Measurements from ENCODE around the gene POU6F2. TPM values are rescaled to one million over a fixed set of nuclear protein-coding genes. Genes with fewer than 3 reads are reported as not detected.
A peak's percentile ranks its signal among the peaks of the same experiment; 100 is the strongest.

The POU6F2 gene
- total and polyA plus RNA-seq, 4 experiments from 2014 or later: not detected

DNA sequence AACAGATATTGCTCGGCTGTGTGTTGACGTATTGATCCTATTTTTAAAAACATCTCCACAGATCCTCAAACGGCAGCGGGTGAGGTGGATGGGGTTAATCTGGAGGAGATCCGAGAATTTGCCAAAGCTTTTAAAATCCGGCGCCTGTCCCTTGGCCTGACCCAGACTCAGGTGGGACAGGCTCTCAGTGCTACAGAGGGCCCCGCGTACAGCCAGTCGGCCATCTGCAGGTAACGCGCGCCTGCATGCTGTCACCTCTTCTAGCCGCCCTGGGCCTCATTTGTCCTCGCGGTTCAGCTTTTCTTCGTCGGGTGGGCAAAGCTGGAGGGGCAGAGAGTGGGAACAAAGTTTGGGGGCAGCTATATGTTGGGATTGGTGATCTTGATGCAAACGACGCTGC, 482.8 kb downstream of the POU6F2 start:
- intact Hi-C loops (cut with micrococcal nuclease): loop anchor here (10.0 kb wide), 1 partner anchor 526 kb away; no protein-coding TSS in a partner anchor
- DNase-seq: no peak
- Histone ChIP-seq H3K4me3 (ENCODE audit: low read length in 2 of 2) (no peak overlapping the region), H3K4me1 (ENCODE audit: insufficient read depth, low read length) (no peaks in the 10 kb centered on the region), H3K27ac (ENCODE audit: low read depth, low read length) (no peak overlapping the region), H3K9me3 (ENCODE audit: control insufficient read depth in 1 of 2, low read length in 2 of 2) (no peaks in the 10 kb centered on the region), H3K27me3 (ENCODE audit: insufficient read depth, low read length) (no peaks in the 10 kb centered on the region), H3K36me3 (ENCODE audit: insufficient read depth, low read length) (no peaks in the 10 kb centered on the region)
- CTCF ChIA-PET (ENCODE audit: partially characterized antibody): no interaction called here
- H3K4me1 Mint-ChIP-seq: peaks cover 2 to 8% (median 5%) of the 10 kb centered on the region in 4 donors
- no peaks in the 10 kb centered on the region for H3K36me3 Mint-ChIP-seq
- H3K27me3 Mint-ChIP-seq: peaks cover 4 to 11% of the 10 kb centered on the region in 2 donors
- no peak overlapping the region for H3K27ac Mint-ChIP-seq
- no peak overlapping the region for H3K4me3 Mint-ChIP-seq
- H3K9me3 Mint-ChIP-seq: no peaks in the 10 kb centered on the region
- POLR2A ChIA-PET (ENCODE audit: partially characterized antibody): no interaction called here

- H3K27me3 ChIP-seq (ENCODE audit: insufficient read depth, low read length): no peaks in the 10 kb centered on the region
- Mint-ChIP-seq H3K4me1 (peaks cover 2 to 9% (median 5%) of the 10 kb centered on the region in 4 donors), H3K9me3 (no peaks in the 10 kb centered on the region), H3K36me3 (no peaks in the 10 kb centered on the region), H3K4me3 (no peak overlapping the region), H3K27me3 (peaks cover 4 to 11% of the 10 kb centered on the region in 2 donors), H3K27ac (no peak overlapping the region)
- intact Hi-C loops (cut with micrococcal nuclease): loop anchor here (10.0 kb wide), 1 partner anchor 527 kb away; no protein-coding TSS in a partner anchor
- no peaks in the 10 kb centered on the region for H3K36me3 ChIP-seq (ENCODE audit: insufficient read depth, low read length)
- CTCF ChIA-PET (ENCODE audit: partially characterized antibody): no interaction called here
- H3K4me3 ChIP-seq (ENCODE audit: low read length in 2 of 2): no peak overlapping the region
- POLR2A ChIA-PET (ENCODE audit: partially characterized antibody): no interaction called here
- H3K4me1 ChIP-seq (ENCODE audit: insufficient read depth, low read length): no peaks in the 10 kb centered on the region
- H3K9me3 ChIP-seq (ENCODE audit: control insufficient read depth in 1 of 2, low read length in 2 of 2): no peaks in the 10 kb centered on the region
- no peak overlapping the region for H3K27ac ChIP-seq (ENCODE audit: low read depth, low read length)
- DNase-seq: no peak
These were observed 483.6 kb downstream of the POU6F2 start for GRCh38 chr7:39461263-39461820.

DNA sequence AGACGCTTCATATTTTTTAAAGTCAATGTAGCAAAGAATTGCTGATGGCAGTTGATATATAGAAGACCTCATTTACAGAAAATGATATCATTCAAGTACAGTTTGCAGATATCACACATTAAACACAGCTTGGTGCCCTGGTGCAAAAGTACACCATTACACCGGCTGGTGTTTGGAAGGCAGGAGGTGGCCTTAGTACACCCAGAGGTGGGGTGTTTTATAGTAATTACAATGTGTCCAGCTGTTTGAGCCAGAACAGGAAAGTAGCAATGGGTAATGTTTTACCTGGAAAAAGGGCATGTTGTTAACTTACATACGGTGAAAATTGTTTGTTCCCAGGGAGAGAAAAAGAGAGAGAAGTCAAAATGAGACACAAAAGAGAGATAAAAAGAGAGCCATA, 485.5 kb downstream of the POU6F2 start:
- H3K4me1 ChIP-seq (ENCODE audit: insufficient read depth, low read length): no peaks in the 10 kb centered on the region
- Mint-ChIP-seq H3K36me3 (no peaks in the 10 kb centered on the region), H3K4me3 (no peak overlapping the region), H3K27me3 (peaks cover 4 to 14% of the 10 kb centered on the region in 2 donors), H3K4me1 (peaks cover 2 to 9% (median 5%) of the 10 kb centered on the region in 4 donors), H3K27ac (no peak overlapping the region), H3K9me3 (no peaks in the 10 kb centered on the region)
- H3K4me3 ChIP-seq (ENCODE audit: low read length in 2 of 2): no peak overlapping the region
- H3K9me3 ChIP-seq (ENCODE audit: control insufficient read depth in 1 of 2, low read length in 2 of 2): no peaks in the 10 kb centered on the region
- DNase-seq: no peak
- ChIA-PET POLR2A (ENCODE audit: partially characterized antibody) (no interaction called here), CTCF (ENCODE audit: partially characterized antibody) (interaction anchor here (1.0 to 2.9 kb wide), 2 partner anchors 9 to 667 kb away, joined by 4 to 21 read pairs; no protein-coding TSS in a partner anchor)
- no peak overlapping the region for H3K27ac ChIP-seq (ENCODE audit: low read depth, low read length)
- H3K27me3 ChIP-seq (ENCODE audit: insufficient read depth, low read length): no peaks in the 10 kb centered on the region
- H3K36me3 ChIP-seq (ENCODE audit: insufficient read depth, low read length): no peaks in the 10 kb centered on the region
- intact Hi-C loops (cut with micrococcal nuclease): loop anchor here (10.0 kb wide), 1 partner anchor 528 kb away; no protein-coding TSS in a partner anchor

DNA sequence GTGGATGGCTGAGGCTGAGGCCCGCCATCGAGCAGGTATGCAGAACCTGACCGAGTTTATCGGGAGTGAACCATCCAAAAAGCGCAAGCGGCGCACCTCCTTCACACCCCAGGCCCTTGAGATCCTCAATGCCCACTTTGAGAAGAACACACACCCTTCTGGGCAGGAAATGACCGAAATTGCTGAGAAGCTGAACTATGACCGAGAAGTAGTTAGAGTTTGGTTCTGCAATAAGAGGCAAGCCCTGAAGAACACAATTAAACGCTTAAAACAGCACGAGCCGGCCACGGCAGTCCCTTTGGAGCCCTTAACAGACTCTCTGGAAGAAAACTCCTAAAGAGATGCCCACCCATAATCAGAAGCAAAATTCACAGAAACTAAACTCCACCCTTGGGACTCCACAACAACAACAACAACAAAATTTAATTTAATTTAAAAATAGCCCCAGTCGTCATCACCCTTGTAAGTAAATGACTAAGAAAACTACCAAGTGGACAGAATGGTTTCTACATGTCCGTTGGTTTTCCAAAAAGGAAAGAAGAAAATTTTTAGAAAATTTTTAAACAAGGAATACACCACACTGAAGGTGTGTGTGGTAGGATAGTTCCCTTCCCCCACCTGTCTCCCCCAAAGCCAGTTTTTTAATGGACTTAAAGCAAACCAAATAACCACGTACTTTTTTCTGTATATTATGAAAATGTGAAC, 486.8 kb downstream of the POU6F2 start:
- no peaks in the 10 kb centered on the region for H3K36me3 Mint-ChIP-seq

DNA sequence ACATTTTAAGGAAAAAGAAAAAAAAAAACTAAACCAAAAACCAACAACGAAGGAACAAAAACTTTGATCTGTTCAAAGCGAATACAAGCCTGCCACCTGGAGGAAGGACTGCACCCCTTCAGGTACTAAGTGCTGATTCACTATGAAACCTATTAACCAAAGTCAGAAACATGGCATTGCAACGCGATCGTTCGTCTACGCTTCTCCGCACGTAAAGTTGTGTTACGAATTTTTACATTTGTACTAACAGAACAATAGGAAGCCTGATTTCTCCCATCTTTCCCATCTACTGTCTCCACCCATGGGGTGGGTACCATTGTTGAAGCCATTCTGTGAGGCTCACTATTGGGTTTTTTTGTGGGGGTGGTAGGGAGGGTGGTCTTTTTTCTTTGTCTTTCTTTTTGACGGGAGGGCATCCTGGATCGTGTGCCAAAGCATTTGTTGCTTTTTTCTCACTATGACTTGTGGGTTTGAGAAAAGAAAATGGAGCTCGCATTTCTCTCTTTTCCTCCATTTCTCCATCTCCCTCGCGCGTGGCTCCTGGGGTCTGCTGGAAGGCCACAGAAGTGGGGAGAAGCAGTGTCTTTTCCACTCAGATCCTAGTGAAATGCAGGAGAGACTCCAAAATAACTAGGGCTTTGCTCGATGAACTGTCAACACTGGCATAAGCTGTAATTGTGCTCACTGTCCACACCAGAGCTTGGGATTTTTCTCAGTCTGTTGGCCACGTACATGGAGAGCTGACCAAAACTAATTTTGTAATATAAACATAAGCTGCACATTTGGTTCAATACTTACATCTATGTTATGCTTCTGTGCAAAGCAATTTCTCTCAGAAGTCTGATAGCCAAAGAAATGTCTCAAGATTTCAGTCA, 487.6 kb downstream of the POU6F2 start:
- no peaks in the 10 kb centered on the region for H3K4me1 ChIP-seq (ENCODE audit: insufficient read depth, low read length)
- no peak overlapping the region for H3K27ac Mint-ChIP-seq
- intact Hi-C loops (cut with micrococcal nuclease): loop anchor here (10.0 kb wide), 1 partner anchor 530 kb away; no protein-coding TSS in a partner anchor
- POLR2A ChIA-PET (ENCODE audit: partially characterized antibody): no interaction called here
- H3K4me1 Mint-ChIP-seq: peaks cover 2 to 9% (median 5%) of the 10 kb centered on the region in 4 donors
- peak in 4 of 5 donors; percentile 16 to 25 (median 19) for DNase-seq
- H3K4me3 Mint-ChIP-seq: peak overlapping the region in 2 of 8 donors; percentile 17 to 46
- H3K9me3 ChIP-seq (ENCODE audit: control insufficient read depth in 1 of 2, low read length in 2 of 2): no peaks in the 10 kb centered on the region
- no peaks in the 10 kb centered on the region for H3K36me3 ChIP-seq (ENCODE audit: insufficient read depth, low read length)
- H3K9me3 Mint-ChIP-seq: no peaks in the 10 kb centered on the region
- H3K27me3 ChIP-seq (ENCODE audit: insufficient read depth, low read length): no peaks in the 10 kb centered on the region
- H3K36me3 Mint-ChIP-seq: no peaks in the 10 kb centered on the region
- H3K4me3 ChIP-seq (ENCODE audit: low read length in 2 of 2): no peak overlapping the region
- H3K27me3 Mint-ChIP-seq: peaks cover 3 to 16% of the 10 kb centered on the region in 2 donors
- H3K27ac ChIP-seq (ENCODE audit: low read depth, low read length): no peak overlapping the region
- CTCF ChIA-PET (ENCODE audit: partially characterized antibody): interaction anchor here (4.5 kb wide), 1 partner anchor 11 kb away, joined by 34 read pairs; no protein-coding TSS in a partner anchor

More for the DNA sequence above, 486.8 kb downstream of the POU6F2 start:
- Histone ChIP-seq H3K9me3 (ENCODE audit: control insufficient read depth in 1 of 2, low read length in 2 of 2) (no peaks in the 10 kb centered on the region), H3K4me3 (ENCODE audit: low read length in 2 of 2) (no peak overlapping the region), H3K27me3 (ENCODE audit: insufficient read depth, low read length) (no peaks in the 10 kb centered on the region), H3K4me1 (ENCODE audit: insufficient read depth, low read length) (no peaks in the 10 kb centered on the region), H3K36me3 (ENCODE audit: insufficient read depth, low read length) (no peaks in the 10 kb centered on the region), H3K27ac (ENCODE audit: low read depth, low read length) (no peak overlapping the region)
- DNase-seq: no peak
- intact Hi-C loops (cut with micrococcal nuclease): loop anchor here (10.0 kb wide), 1 partner anchor 530 kb away; no protein-coding TSS in a partner anchor
- ChIA-PET CTCF (ENCODE audit: partially characterized antibody) (interaction anchor here (2.9 kb wide), 1 partner anchor 10 kb away, joined by 21 read pairs; no protein-coding TSS in a partner anchor), POLR2A (ENCODE audit: partially characterized antibody) (no interaction called here)
- H3K4me1 Mint-ChIP-seq: peaks cover 2 to 9% (median 5%) of the 10 kb centered on the region in 4 donors
- H3K4me3 Mint-ChIP-seq: peak overlapping the region in 2 of 8 donors; percentile 17 to 46
- peaks cover 3 to 16% of the 10 kb centered on the region in 2 donors for H3K27me3 Mint-ChIP-seq
- no peaks in the 10 kb centered on the region for H3K9me3 Mint-ChIP-seq
- no peak overlapping the region for H3K27ac Mint-ChIP-seq

DNA sequence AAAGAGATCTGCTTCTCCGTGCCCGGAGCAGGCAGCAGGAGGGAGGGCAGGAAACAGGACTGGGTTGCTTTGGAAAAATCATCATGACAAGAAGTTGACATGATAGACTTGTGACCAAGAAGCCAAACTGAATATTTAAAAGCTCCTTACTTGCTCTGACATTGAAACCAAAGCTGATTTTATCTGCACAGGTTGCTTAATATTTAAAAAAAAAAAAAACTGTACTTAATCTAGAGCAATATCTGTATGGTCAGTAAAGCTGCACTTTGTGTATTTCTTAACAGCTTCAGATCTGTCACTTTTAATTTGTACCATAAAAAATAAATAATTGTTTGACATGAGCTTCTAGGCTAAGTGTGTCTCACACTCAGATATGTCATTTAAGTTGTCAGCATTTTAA, 490.6 kb downstream of the POU6F2 start:
- Mint-ChIP-seq H3K27me3 (peaks cover 3 to 25% of the 10 kb centered on the region in 2 donors), H3K36me3 (no peaks in the 10 kb centered on the region), H3K4me3 (no peak overlapping the region), H3K27ac (no peak overlapping the region), H3K4me1 (peaks cover 2 to 9% (median 5%) of the 10 kb centered on the region in 4 donors), H3K9me3 (no peaks in the 10 kb centered on the region)
- H3K36me3 ChIP-seq (ENCODE audit: insufficient read depth, low read length): no peaks in the 10 kb centered on the region
- H3K4me1 ChIP-seq (ENCODE audit: insufficient read depth, low read length): no peaks in the 10 kb centered on the region
- ChIA-PET POLR2A (ENCODE audit: partially characterized antibody) (no interaction called here), CTCF (ENCODE audit: partially characterized antibody) (interaction anchor here (0.8 to 4.5 kb wide), 6 partner anchors 9 to 672 kb away, joined by 3 to 34 read pairs (median 4); no protein-coding TSS in a partner anchor)
- intact Hi-C loops (cut with micrococcal nuclease): loop anchor here (10.0 kb wide), 1 partner anchor 533 kb away; no protein-coding TSS in a partner anchor
- H3K27me3 ChIP-seq (ENCODE audit: insufficient read depth, low read length): no peaks in the 10 kb centered on the region
- no peak for DNase-seq
- H3K27ac ChIP-seq (ENCODE audit: low read depth, low read length): no peak overlapping the region
- H3K4me3 ChIP-seq (ENCODE audit: low read length in 2 of 2): no peak overlapping the region
- no peaks in the 10 kb centered on the region for H3K9me3 ChIP-seq (ENCODE audit: control insufficient read depth in 1 of 2, low read length in 2 of 2)

Measured in CD4-positive, alpha-beta memory T cell (primary cell).